CD14-positive monocyte (primary cell): ENCODE measurements around the gene FOXI3. TPM values are rescaled to one million over a fixed set of nuclear protein-coding genes. Genes with fewer than 3 reads are reported as not detected.

Experiments
- DNase-seq, 3 donors: peaks; one replicate each; pipeline ENCODE4 v3.0.0-alpha.2; 2011 to 2022
- H2AFZ ChIP-seq: 2 replicates; pipeline ENCODE4 v1.6.0; 2012; ENCODE audit warnings: mild to moderate bottlenecking, low read depth, low read length, inconsistent platforms; ENCODE audit not compliant: insufficient read depth, poor library complexity, severe bottlenecking
- H3K27ac ChIP-seq, 2 donors: 1 replicate in 1 of 2; 2 replicates in 1 of 2; pipeline ENCODE4 v1.5.1; 2012 to 2013; ENCODE audit warnings: low read length in 2 of 2, control low read depth in 1 of 2, inconsistent platforms in 1 of 2, low read depth in 1 of 2, mild to moderate bottlenecking in 1 of 2
- H3K27me3 ChIP-seq, 2 donors: one replicate each; pipeline versions ENCODE4 v1.6.0 to v1.6.1; 2011 to 2013; ENCODE audit warnings: low read length in 2 of 2; ENCODE audit not compliant: control insufficient read depth in 2 of 2, insufficient read depth in 2 of 2
- H3K36me3 ChIP-seq, 2 donors: replicated peaks in 1 of 2; 1 replicate in 1 of 2; 2 replicates in 1 of 2; pipeline versions ENCODE4 v1.5.1 to v1.6.1; 2012 to 2013; ENCODE audit warnings: low read length in 2 of 2, control low read depth in 1 of 2, inconsistent platforms in 1 of 2, mild to moderate bottlenecking in 1 of 2; ENCODE audit not compliant: insufficient read depth in 2 of 2, control insufficient read depth in 1 of 2
- H3K4me1 ChIP-seq, 2 donors: 1 replicate in 1 of 2; 2 replicates in 1 of 2; pipeline versions ENCODE4 v1.5.1 to v1.6.1; 2012 to 2013; ENCODE audit warnings: low read length in 2 of 2, control low read depth in 1 of 2, inconsistent platforms in 1 of 2, mild to moderate bottlenecking in 1 of 2, moderate library complexity in 1 of 2; ENCODE audit not compliant: insufficient read depth in 2 of 2, control insufficient read depth in 1 of 2
- H3K4me2 ChIP-seq: replicated peaks from 2 replicates; pipeline ENCODE3; 2012; ENCODE audit warnings: low read length, moderate library complexity, mild to moderate bottlenecking; ENCODE audit not compliant: poor library complexity, severe bottlenecking; ENCODE audit errors: extremely low read depth
- H3K4me3 ChIP-seq, 3 experiments: fragments of 200-600 bp in 1 of 3; sonication (generic) in 1 of 3; replicated peaks in 1 of 3; 1 replicate in 2 of 3; 2 replicates in 1 of 3; pipeline ENCODE4 v1.5.1; 2011 to 2013; ENCODE audit warnings: low read length in 3 of 3, mild to moderate bottlenecking in 3 of 3, control low read depth in 2 of 3, low read depth in 2 of 3, inconsistent platforms in 1 of 3, moderate library complexity in 1 of 3
- H3K79me2 ChIP-seq: 2 replicates; pipeline ENCODE4 v1.6.0; 2012; ENCODE audit warnings: mild to moderate bottlenecking, control low read depth, inconsistent platforms, low read length, moderate library complexity; ENCODE audit not compliant: insufficient read depth
- H3K9ac ChIP-seq: 2 replicates; pipeline ENCODE4 v1.6.0; 2017; ENCODE audit warnings: low read length, mild to moderate bottlenecking; ENCODE audit not compliant: insufficient read depth, poor library complexity, severe bottlenecking
- H3K9me3 ChIP-seq, 2 donors: replicated peaks in 1 of 2; 1 replicate in 1 of 2; 2 replicates in 1 of 2; pipeline versions ENCODE4 v1.5.1 to v1.6.1; 2012 to 2013; ENCODE audit warnings: low read length in 2 of 2, control low read depth in 1 of 2; ENCODE audit not compliant: control insufficient read depth in 1 of 2, insufficient read depth in 1 of 2
- H4K20me1 ChIP-seq: 2 replicates; pipeline ENCODE4 v1.6.0; 2012; ENCODE audit warnings: mild to moderate bottlenecking, low read length, control low read depth, moderate library complexity; ENCODE audit not compliant: insufficient read depth
- H3K27ac Mint-ChIP-seq, 7 donors: one replicate each; pipeline ENCODE4 v1.8.0; 2020; ENCODE audit warnings: mild to moderate bottlenecking in 7 of 7, mixed read lengths in 7 of 7, moderate library complexity in 6 of 7, inconsistent platforms in 2 of 7
- H3K27me3 Mint-ChIP-seq, 3 donors: one replicate each; pipeline ENCODE4 v1.8.0; 2021 to 2022; ENCODE audit warnings: low read depth in 3 of 3, mild to moderate bottlenecking in 3 of 3, mixed read lengths in 3 of 3, moderate library complexity in 3 of 3, inconsistent platforms in 1 of 3
- H3K36me3 Mint-ChIP-seq, 2 donors: one replicate each; pipeline ENCODE4 v1.8.0; 2020; ENCODE audit warnings: mixed read lengths in 2 of 2, inconsistent platforms in 1 of 2, mild to moderate bottlenecking in 1 of 2
- H3K4me1 Mint-ChIP-seq: one replicate; pipeline ENCODE4 v1.8.0; 2020; ENCODE audit warnings: mild to moderate bottlenecking, mixed read lengths
- H3K4me3 Mint-ChIP-seq, 2 donors: one replicate each; pipeline ENCODE4 v1.8.0; 2020; ENCODE audit warnings: mild to moderate bottlenecking in 2 of 2, mixed read lengths in 2 of 2, moderate library complexity in 1 of 2
- H3K9me3 Mint-ChIP-seq, 7 donors: one replicate each; pipeline ENCODE4 v1.8.0; 2020 to 2022; ENCODE audit warnings: mixed read lengths in 7 of 7, mild to moderate bottlenecking in 6 of 7, moderate library complexity in 6 of 7, inconsistent platforms in 2 of 7
- CTCF ChIP-seq: fragments of 200-600 bp; IDR thresholded peaks from one replicate; pipeline ENCODE4 v1.8.0; 2022; ENCODE audit warnings: antibody characterized with exemption, mild to moderate bottlenecking
- WGBS: methylation state at CpG from one replicate; pipeline ENCODE4 v1.1.5; 2013; ENCODE audit warnings: missing lambda C conversion rate; ENCODE audit not compliant: insufficient coverage; 5-methylcytosine and 5-hydroxymethylcytosine counted together
- intact Hi-C, 2 donors: fragments of 100-400 bp; cut with micrococcal nuclease; formaldehyde crosslinking; loops; one replicate each; pipeline versions ENCODE4 v1.15.0 to v1.15.1; 2023
- polyA plus RNA-seq, 3 donors: library from polyadenylated mRNA; depleted of rRNA in 1 of 3; unstranded in 2 of 3; stranded (reverse) in 1 of 3; fragments of 300-500 nt in 2 of 3; fragments of >200 nt in 1 of 3; fragmentation: Illumina TruSeq in 2 of 3; gene quantifications; 1 replicate in 2 of 3; 2 replicates in 1 of 3; pipeline ENCODE4 v1.2.3, GENCODE V29; 2012 to 2021

FOXI3 gene
- polyA plus RNA-seq, 3 donors = not detected

GRCh38 chr2:88451811-88452564 is 505 bp downstream of the FOXI3 start:
- Histone ChIP-seq H3K4me3 (no peak overlapping the region), H3K4me2 (no peak overlapping the region), H3K36me3 (no peaks in the 10 kb centered on the region), H3K4me1 (no peaks in the 10 kb centered on the region), H2AFZ (no peak overlapping the region), H3K9me3 (peaks cover 0 to 19% of the 10 kb centered on the region in 2 donors), H3K79me2 (no peaks in the 10 kb centered on the region), H4K20me1 (no peaks in the 10 kb centered on the region), H3K9ac (no peak overlapping the region), H3K27ac (no peak overlapping the region), H3K27me3 (peaks cover 46 to 76% of the 10 kb centered on the region in 2 donors)
- under 1% methylated on average over 108 of the region's 108 CpGs for WGBS
- intact Hi-C loops = no loop called here
- Mint-ChIP-seq H3K27ac (no peak overlapping the region), H3K27me3 (peaks cover 68 to 81% (median 76%) of the 10 kb centered on the region in 3 donors), H3K4me1 (peaks cover 9% of the 10 kb centered on the region), H3K36me3 (peaks cover 0 to 1% of the 10 kb centered on the region in 2 donors), H3K9me3 (peaks cover 0 to 19% (median 4%) of the 10 kb centered on the region in 7 donors), H3K4me3 (peak overlapping the region in 1 of 2 donors; percentile 66)
- no peak for TF ChIP-seq CTCF
- no peak for DNase-seq

- H3K4me3 ChIP-seq = no peak overlapping the region
- Mint-ChIP-seq H3K36me3 (peaks cover 0 to 1% of the 10 kb centered on the region in 2 donors), H3K4me3 (peak overlapping the region in 1 of 2 donors; percentile 66), H3K9me3 (peaks cover 0 to 19% (median 4%) of the 10 kb centered on the region in 7 donors), H3K27ac (no peak overlapping the region), H3K4me1 (peaks cover 9% of the 10 kb centered on the region), H3K27me3 (peaks cover 68 to 75% (median 73%) of the 10 kb centered on the region in 3 donors)
- H3K4me1 ChIP-seq = no peaks in the 10 kb centered on the region
- H2AFZ ChIP-seq = no peak overlapping the region
- H3K36me3 ChIP-seq = no peaks in the 10 kb centered on the region
- 22% methylated on average over 17 of the region's 18 CpGs for WGBS
- H3K27me3 ChIP-seq = peaks cover 46 to 73% of the 10 kb centered on the region in 2 donors
- no peaks in the 10 kb centered on the region for H4K20me1 ChIP-seq
- no peak overlapping the region for H3K9ac ChIP-seq
- DNase-seq = no peak
- H3K27ac ChIP-seq = no peak overlapping the region
- no peaks in the 10 kb centered on the region for H3K79me2 ChIP-seq
- intact Hi-C loops = no loop called here
- H3K4me2 ChIP-seq = no peak overlapping the region
- no peak for TF ChIP-seq CTCF
- peaks cover 0 to 19% of the 10 kb centered on the region in 2 donors for H3K9me3 ChIP-seq
Measured at GRCh38 chr2:88450925-88451810, 1.3 kb downstream of the FOXI3 start.
